ENCODE results near the gene ING1.

Gene ING1

GRCh38 chr13:110731072-110731471 is 17.6 kb downstream of the ING1 start:
- TF ChIP-seq CTCF (IDR thresholded peaks at IDR 0.05; ENCODE audit: extremely low read depth, insufficient read depth, missing control alignments): no peak
- DNase-seq (ENCODE audit: low spot score): no peak
- in situ Hi-C loops (cut with MboI; ENCODE audit: low pct_unique_long_range_greater_than_20kb, low sequenced_read_pairs, unreplicated experiment): no loop called here

- in situ Hi-C loops (cut with MboI; ENCODE audit: low pct_unique_long_range_greater_than_20kb, low sequenced_read_pairs, unreplicated experiment): no loop called here
- TF ChIP-seq CTCF (IDR thresholded peaks at IDR 0.05; ENCODE audit: extremely low read depth, insufficient read depth, missing control alignments): no peak
- DNase-seq (ENCODE audit: low spot score): no peak
These were observed 21.1 kb downstream of the ING1 start for GRCh38 chr13:110734561-110734960.

GRCh38 chr13:110737555-110737954 is 24.1 kb downstream of the ING1 start:
- no peak for TF ChIP-seq CTCF (IDR thresholded peaks at IDR 0.05; ENCODE audit: extremely low read depth, insufficient read depth, missing control alignments)
- DNase-seq (ENCODE audit: low spot score): no peak
- in situ Hi-C loops (cut with MboI; ENCODE audit: low pct_unique_long_range_greater_than_20kb, low sequenced_read_pairs, unreplicated experiment): no loop called here

GRCh38 chr13:110743687-110744086 is 30.2 kb downstream of the ING1 start:
- no peak for DNase-seq (ENCODE audit: low spot score)
- no peak for TF ChIP-seq CTCF (IDR thresholded peaks at IDR 0.05; ENCODE audit: extremely low read depth, insufficient read depth, missing control alignments)

GRCh38 chr13:110746438-110746837 is 32.9 kb downstream of the ING1 start:
- no peak for DNase-seq (ENCODE audit: low spot score)
- no peak for TF ChIP-seq CTCF (IDR thresholded peaks at IDR 0.05; ENCODE audit: extremely low read depth, insufficient read depth, missing control alignments)
- in situ Hi-C loops (cut with MboI; ENCODE audit: low pct_unique_long_range_greater_than_20kb, low sequenced_read_pairs, unreplicated experiment): no loop called here

More at GRCh38 chr13:110743687-110744086, 30.2 kb downstream of the ING1 start:
- in situ Hi-C loops (cut with MboI; ENCODE audit: low pct_unique_long_range_greater_than_20kb, low sequenced_read_pairs, unreplicated experiment): no loop called here

- in situ Hi-C loops (cut with MboI; ENCODE audit: low pct_unique_long_range_greater_than_20kb, low sequenced_read_pairs, unreplicated experiment): no loop called here
- no peak for TF ChIP-seq CTCF (IDR thresholded peaks at IDR 0.05; ENCODE audit: extremely low read depth, insufficient read depth, missing control alignments)
- no peak for DNase-seq (ENCODE audit: low spot score)
These were observed 34.8 kb downstream of the ING1 start for GRCh38 chr13:110748271-110748670.

GRCh38 chr13:110756219-110756631 is 42.7 kb downstream of the ING1 start:
- in situ Hi-C loops (cut with MboI; ENCODE audit: low pct_unique_long_range_greater_than_20kb, low sequenced_read_pairs, unreplicated experiment): no loop called here
- DNase-seq (ENCODE audit: low spot score): no peak
- TF ChIP-seq CTCF (IDR thresholded peaks at IDR 0.05; ENCODE audit: extremely low read depth, insufficient read depth, missing control alignments): no peak
